Right lung (tissue), 5 donors: ENCODE results near the gene NDUFB7. TPM values are rescaled to one million over a fixed set of nuclear protein-coding genes. Genes with fewer than 3 reads are reported as not detected.
"Not testable (repeated sequence)": the region's sequence is repeated elsewhere in the genome, so short reads cannot be mapped to it uniquely, and the experiment has no call there.

Experiments used
- DNase-seq, 2 donors: peaks; one replicate each; pipeline ENCODE4 v3.0.0-alpha.2; 2013
- polyA plus RNA-seq, 5 donors: library from polyadenylated mRNA; unstranded; fragments of 120-200 nt; gene quantifications; one replicate each; pipeline versions ENCODE4 v1.2.1 to v1.2.3, GENCODE V29; 2013; ENCODE audit warnings: inconsistent platforms in 1 of 5, low replicate concordance in 1 of 5; ENCODE audit not compliant: insufficient read length in 5 of 5, insufficient read depth in 1 of 5

NDUFB7 gene
- polyA plus RNA-seq, 5 donors: 69.6 to 137 (median 76.0) TPM

GRCh38 chr19:14555918-14556661, 15.8 kb downstream of the NDUFB7 start:
- DNase-seq: no peak

GRCh38 chr19:14554382-14554812, 17.5 kb downstream of the NDUFB7 start:
- DNase-seq: no peak

GRCh38 chr19:14553939-14554243, 18.0 kb downstream of the NDUFB7 start:
- DNase-seq: no peak

- no peak for DNase-seq
Observed at GRCh38 chr19:14553042-14553938, 18.6 kb downstream of the NDUFB7 start.

DNA sequence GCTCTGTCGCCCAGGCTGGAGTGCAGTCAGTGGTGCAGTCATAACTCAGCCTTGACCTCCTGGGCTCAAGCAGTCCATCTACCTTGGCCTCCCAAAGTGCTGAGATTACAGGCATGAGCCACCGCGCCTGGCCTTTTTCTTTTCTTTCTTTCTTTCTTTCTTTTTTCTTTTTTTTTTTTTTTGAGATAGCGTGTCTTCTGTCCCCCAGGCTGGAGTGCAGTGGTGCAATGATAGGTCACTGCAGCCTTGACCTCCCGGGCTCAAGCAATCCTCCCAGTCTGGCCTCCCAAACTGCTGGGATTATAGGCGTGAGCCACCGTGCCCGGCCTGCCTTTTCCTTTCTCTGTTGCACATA, 19.9 kb downstream of the NDUFB7 start:
- not testable (repeated sequence) for DNase-seq

- not testable (repeated sequence) for DNase-seq
Observed at GRCh38 chr19:14551134-14552005, 20.5 kb downstream of the NDUFB7 start.

DNA sequence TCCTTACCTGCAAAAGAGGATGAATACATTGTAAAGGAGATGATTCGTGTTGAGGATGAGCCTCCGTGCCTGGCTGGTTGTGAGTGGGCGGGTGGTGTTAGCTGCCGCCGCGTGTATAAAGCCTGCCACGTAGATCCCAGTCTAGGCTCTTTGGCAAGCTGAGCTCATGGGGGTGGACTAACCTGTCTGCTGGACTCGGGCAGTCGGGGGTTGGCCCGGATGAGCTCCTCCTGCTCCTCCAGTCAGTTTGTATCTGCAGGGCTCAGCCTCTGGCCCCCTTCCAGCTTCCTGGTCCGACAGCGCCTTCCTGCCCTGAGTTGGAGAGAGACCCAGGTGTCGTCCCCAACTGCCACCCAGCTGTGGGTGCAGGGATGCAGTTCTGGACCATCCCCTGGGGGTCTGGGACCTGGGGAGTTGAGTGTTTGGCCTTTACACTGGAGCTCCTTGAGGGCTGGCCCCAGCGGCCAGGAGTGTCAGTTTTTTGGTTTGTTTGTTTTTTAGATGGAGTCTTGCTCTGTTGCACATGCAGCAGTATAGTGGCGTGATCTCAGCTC, 21.6 kb downstream of the NDUFB7 start:
- no peak for DNase-seq

GRCh38 chr19:14545716-14546082, 26.2 kb downstream of the NDUFB7 start:
- DNase-seq: no peak

DNA sequence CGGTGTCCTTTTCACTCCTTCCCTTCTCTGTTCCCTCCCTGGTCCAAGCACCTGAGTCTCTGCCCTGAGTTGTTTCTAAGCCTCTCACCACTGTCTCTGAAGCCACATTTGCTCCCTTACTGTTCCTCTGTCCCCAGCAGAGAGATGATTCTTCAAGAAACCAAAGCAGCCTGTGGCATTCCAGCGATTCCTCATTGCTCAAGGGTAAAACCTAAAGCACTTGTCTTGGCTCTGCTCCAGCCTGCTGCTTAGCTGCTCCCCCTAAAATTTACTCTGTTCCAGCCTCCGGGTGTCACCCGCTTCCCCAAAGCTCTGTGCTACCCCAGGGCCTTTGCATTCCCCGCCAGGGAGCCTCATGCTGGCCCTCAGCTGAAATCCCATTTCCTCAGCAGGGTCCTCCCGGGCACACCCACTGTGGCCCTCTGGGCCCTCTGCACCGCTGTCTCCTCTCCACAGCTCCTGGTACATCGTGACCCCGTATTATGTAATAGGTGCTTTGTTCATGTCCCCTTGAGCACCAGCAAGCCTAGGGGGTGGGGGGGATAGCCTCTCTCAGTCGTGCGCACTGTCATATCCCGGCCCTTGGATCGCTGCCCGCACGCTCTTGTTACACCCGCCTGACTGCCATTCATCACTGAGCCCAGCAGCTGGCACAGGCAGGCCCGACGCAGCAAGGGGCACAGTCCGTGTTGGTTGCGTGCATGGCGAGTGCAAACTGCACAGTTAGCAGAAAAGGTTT, 26.7 kb downstream of the NDUFB7 start:
- DNase-seq: no peak

DNA sequence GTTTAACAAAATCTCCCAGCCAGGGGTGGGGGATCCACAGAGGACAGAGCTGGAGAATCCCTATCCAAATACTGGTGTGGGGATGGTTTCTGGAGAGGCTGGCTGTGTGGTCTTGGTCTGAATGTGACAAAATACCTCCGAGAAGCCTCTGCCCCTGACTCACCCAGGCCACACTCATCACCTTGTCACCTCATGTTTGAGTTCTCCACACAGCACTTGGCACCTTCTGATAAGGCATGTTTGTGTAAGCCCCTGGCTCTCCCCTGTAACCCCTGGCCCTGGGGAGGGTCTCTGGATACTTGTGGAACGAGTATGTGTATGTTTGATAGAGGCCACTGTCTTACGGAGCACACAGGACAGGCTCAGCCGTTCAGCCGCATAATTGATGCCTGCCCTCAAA, 27.8 kb downstream of the NDUFB7 start:
- DNase-seq: no peak

- no peak for DNase-seq
Observed at GRCh38 chr19:14542711-14543328, 29.0 kb downstream of the NDUFB7 start.

- not testable (repeated sequence) for DNase-seq
Observed at GRCh38 chr19:14541979-14542378, 29.9 kb downstream of the NDUFB7 start.

DNA sequence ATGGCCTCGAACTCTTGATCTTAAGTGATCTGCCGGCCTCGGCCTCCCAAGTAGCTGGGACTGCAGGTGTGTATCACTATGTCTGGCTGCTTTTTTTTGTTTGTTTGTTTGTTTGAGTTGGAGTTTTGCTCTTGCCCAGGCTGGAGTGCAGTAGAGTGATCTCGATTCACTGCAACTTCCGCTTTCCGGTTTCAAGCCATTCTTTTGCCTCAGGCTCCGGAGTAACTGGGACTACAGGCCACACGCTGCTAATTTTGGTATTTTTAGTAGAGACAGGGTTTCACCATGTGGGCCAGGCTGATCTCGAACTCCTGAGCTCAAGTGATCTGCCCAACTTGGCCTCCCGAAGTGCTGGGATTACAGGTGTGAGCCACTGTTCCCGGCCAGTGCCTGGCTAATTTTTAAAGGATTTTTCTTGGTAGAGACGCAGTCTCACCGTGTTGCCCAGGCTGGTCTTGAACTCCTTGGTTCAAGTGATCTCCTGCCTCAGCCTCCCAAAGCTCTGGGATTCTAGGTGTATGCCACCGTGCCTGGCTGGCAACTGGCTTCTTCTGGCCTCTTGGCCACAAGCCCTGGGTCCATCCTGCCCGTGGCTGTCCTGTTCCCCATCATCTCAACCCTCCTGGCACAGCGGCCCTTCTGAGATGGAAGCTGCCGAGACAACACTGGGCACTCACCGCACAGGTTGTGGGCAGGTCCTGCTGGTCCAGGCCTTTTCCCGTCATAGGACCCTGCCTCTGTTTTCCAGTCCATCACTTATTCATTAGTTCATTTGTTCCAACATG, 30.9 kb downstream of the NDUFB7 start:
- DNase-seq: no peak

- DNase-seq: peak; percentile 51 to 55
Observed at GRCh38 chr19:14536926-14537692, 34.8 kb downstream of the NDUFB7 start.

DNA sequence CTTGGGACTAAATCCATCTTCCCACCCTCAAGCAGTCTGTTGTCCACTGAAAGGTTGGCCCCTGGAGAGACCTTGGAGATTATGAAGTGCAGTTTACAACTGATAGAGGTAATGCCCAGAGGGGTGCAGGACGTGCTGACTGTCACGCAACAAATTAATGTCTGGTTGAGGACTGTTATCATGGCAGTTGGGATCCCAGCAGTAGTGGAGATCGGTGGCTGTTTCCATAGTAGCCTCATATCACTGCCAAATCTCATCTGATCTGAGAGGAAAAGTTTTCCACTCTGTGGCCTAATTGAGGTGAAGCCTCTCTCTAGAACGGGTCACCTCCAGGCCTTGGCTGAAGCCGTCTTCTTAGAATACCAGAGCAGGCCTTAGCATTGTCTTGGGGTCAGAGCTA, 38.4 kb downstream of the NDUFB7 start:
- no peak for DNase-seq

GRCh38 chr19:14530506-14530905, 41.4 kb downstream of the NDUFB7 start:
- DNase-seq: no peak

DNA sequence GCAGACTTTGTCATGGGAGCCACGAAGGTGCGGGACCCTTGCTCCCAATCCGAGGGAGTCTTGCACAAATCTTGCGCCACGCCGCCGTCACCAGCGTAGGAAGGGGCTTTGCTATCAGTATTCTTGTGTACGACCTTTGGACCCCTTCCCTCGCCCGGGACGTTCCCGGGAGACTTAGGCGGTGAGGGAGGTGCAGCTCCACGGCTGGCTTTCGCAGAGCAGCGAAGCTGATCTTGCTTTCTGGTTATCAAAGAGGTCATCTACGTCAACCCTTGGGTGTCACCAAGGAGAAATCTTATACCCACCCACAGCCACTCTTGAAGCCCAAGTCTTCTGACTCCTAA, 41.9 kb downstream of the NDUFB7 start:
- no peak for DNase-seq

GRCh38 chr19:14529254-14530004, 42.4 kb downstream of the NDUFB7 start, which contains the start of gene TECR:
Gene TECR (plus strand): TSS chr19:14529594. CDS start chr19:14529697, 103 bp downstream.
- DNase-seq: peak; percentile 99 to 100
